ENCODE measurements around the gene PABPC3. TPM values are rescaled to one million over a fixed set of nuclear protein-coding genes. Genes with fewer than 3 reads are reported as not detected.
A peak's percentile ranks its signal among the peaks of the same experiment; 100 is the strongest.

The PABPC3 gene
- total and polyA plus RNA-seq, 2 of the 8 experiments (the other 6 are each of a cell fraction or from before 2014, with no cell fraction given), result 0.18 to 0.48 TPM

DNA sequence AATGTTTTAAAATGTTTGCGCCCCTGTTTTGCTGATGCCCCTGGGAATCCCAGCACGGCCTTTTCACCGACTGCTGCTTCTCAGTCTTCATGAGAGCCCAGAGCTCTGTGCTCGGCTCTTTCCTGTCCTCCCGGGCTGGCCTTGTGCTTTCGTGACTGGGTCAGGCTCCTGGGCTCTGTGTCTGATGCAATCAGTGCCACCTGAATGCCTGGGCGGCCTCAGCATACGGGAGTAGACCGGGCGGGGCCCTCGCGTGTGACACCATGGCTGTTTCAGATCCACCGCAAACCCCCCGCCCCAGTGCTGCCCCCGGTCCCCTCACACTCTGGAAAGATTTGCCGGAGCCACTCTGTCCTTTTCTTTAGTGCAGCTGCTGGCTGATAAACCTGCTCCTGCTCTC lies 21.4 kb downstream of the PABPC3 start:
- Histone ChIP-seq H4K91ac (replicated peaks; ENCODE audit: insufficient read length, low read length) (peak overlapping the region; percentile 34), H2BK12ac (ENCODE audit: low read depth, low read length) (no peak overlapping the region), H3K27me3 (replicated peaks in 1 of 4; ENCODE audit: control insufficient read depth in 3 of 4, extremely low read depth in 1 of 4, insufficient read depth in 3 of 4, low read length in 3 of 4) (no peaks in the 10 kb centered on the region; a peak in 1 of 7 replicates), H2BK120ac (replicated peaks; ENCODE audit: low read depth, low read length) (no peak overlapping the region), H3K4me3 (ENCODE audit: extremely low read depth in 1 of 4, insufficient read depth in 2 of 4, low read depth in 3 of 4, low read length in 4 of 4) (no peak overlapping the region), H4K5ac (ENCODE audit: insufficient read length, low read depth, low read length) (peak overlapping the region; percentile 13), H3K18ac (ENCODE audit: extremely low read depth, low read length) (peak overlapping the region; percentile 26; the same call in 1 of the 2 replicates), H3K14ac (ENCODE audit: insufficient read length) (no peak overlapping the region), H2BK5ac (ENCODE audit: low read depth, low read length) (no peak overlapping the region), H2AFZ (ENCODE audit: low read length) (peak overlapping the region; percentile 84; the same call in 1 of the 2 replicates), H4K20me1 (replicated peaks in 1 of 2; ENCODE audit: control insufficient read depth in 1 of 2, insufficient read depth in 2 of 2, low read length in 2 of 2) (no peaks in the 10 kb centered on the region), H3K23ac (ENCODE audit: insufficient read length) (no peak overlapping the region), H3K79me2 (ENCODE audit: control insufficient read depth in 1 of 2, insufficient read depth in 2 of 2, low read length in 2 of 2) (no peaks in the 10 kb centered on the region), H3K4ac (replicated peaks; ENCODE audit: insufficient read length, low read depth, low read length) (no peak overlapping the region), H3K23me2 (ENCODE audit: low read depth, low read length) (no peaks in the 10 kb centered on the region; the same call in 1 of the 2 replicates), H2AK5ac (ENCODE audit: low read depth, low read length) (no peak overlapping the region), H3K79me1 (ENCODE audit: low read depth, low read length) (no peaks in the 10 kb centered on the region), H2BK15ac (ENCODE audit: low read length) (no peak overlapping the region), H3K27ac (ENCODE audit: low read depth, low read length) (no peak overlapping the region), H3K56ac (replicated peaks; ENCODE audit: insufficient read length, low read depth, low read length) (no peak overlapping the region), H4K8ac (ENCODE audit: extremely low read depth, insufficient read depth, low read length) (peak overlapping the region; percentile 62; the same call in 1 of the 2 replicates), H3K9ac (replicated peaks in 1 of 4; ENCODE audit: extremely low read depth in 1 of 4, low read depth in 3 of 4, low read length in 3 of 4) (no peak overlapping the region), H3K9me3 (ENCODE audit: insufficient read depth in 2 of 2, low read depth in 1 of 2, low read length in 1 of 2) (no peaks in the 10 kb centered on the region), H3K36me3 (ENCODE audit: control insufficient read depth in 2 of 4, insufficient read depth in 4 of 4, low read length in 3 of 4) (no peaks in the 10 kb centered on the region), H3K4me1 (replicated peaks in 1 of 4; ENCODE audit: control insufficient read depth in 3 of 4, insufficient read depth in 4 of 4, low read length in 3 of 4) (peaks cover 1 to 10% (median 4%) of the 10 kb centered on the region in 4 experiments; a peak in 6 of 7 replicates), H2BK20ac (ENCODE audit: low read length) (no peak overlapping the region; the same call in 1 of the 2 replicates), H3K4me2 (ENCODE audit: insufficient read depth in 1 of 2, low read depth in 2 of 2, low read length in 2 of 2) (no peak overlapping the region)
- 86% methylated on average over 14 of the region's 16 CpGs; no CpG with 5 or more reads in 1 of the 2 experiments for WGBS, 2 experiments (ENCODE audit: extremely low coverage in 1 of 2, insufficient coverage in 1 of 2, insufficient read length in 1 of 2, insufficient replicate concordance in 2 of 2, low coverage in 1 of 2, low lambda C conversion rate in 2 of 2, missing lambda C conversion rate in 1 of 2)
- ChIA-PET CTCF (ENCODE audit: partially characterized antibody) (interaction anchor here (0.6 to 1.6 kb wide), 4 partner anchors 15 to 118 kb away, joined by 3 to 5 read pairs (median 4); no protein-coding TSS in a partner anchor), POLR2A (ENCODE audit: partially characterized antibody) (interaction anchor here (1.2 kb wide), 1 partner anchor 36 kb away, joined by 3 read pairs; no protein-coding TSS in a partner anchor)
- FAIRE-seq (no peak), DNase-seq (ENCODE audit: low read depth in 1 of 2, low spot score in 2 of 2) (no peak)
- TF ChIP-seq CBX8 (IDR thresholded peaks at IDR 0.05; ENCODE audit: borderline replicate concordance, low read depth, low read length) (no peak), SAP30 (IDR thresholded peaks at IDR 0.05; ENCODE audit: insufficient read depth, insufficient replicate concordance, low read length) (no peak)
